ENCODE data around the gene ZC3H18.

GRCh38 chr16:88576307-88576706 lies 6.1 kb downstream of the ZC3H18 start:
- TF ChIP-seq CTCF (IDR thresholded peaks at IDR 0.05) (no peak), POLR2A (IDR thresholded peaks at IDR 0.05) (no peak)

Data from right lobe of liver (tissue), 4 donors.